ENCODE results near the gene PLTP.
"Not testable (repeated sequence)": the region's sequence is repeated elsewhere in the genome, so short reads cannot be mapped to it uniquely, and the experiment has no call there.

Gene PLTP

GRCh38 chr20:45878076-45878761 lies 33.7 kb downstream of the PLTP start:
- DNase-seq: no peak

- no peak for DNase-seq
These were observed 37.4 kb downstream of the PLTP start for GRCh38 chr20:45874576-45874975.

GRCh38 chr20:45874104-45874481 lies 37.9 kb downstream of the PLTP start:
- DNase-seq: not testable (repeated sequence)

- no peak for DNase-seq
These were observed 38.4 kb downstream of the PLTP start for GRCh38 chr20:45873409-45874103.

- no peak for DNase-seq
These were observed 39.3 kb downstream of the PLTP start for GRCh38 chr20:45872626-45873025.

- no peak for DNase-seq
These were observed 44.2 kb downstream of the PLTP start for GRCh38 chr20:45867819-45868176.

- DNase-seq: no peak
These were observed 44.7 kb downstream of the PLTP start for GRCh38 chr20:45867136-45867818.

GRCh38 chr20:45866454-45866853 lies 45.5 kb downstream of the PLTP start:
- no peak for DNase-seq

GRCh38 chr20:45863543-45864470 lies 48.1 kb downstream of the PLTP start:
- no peak for DNase-seq

GRCh38 chr20:45861221-45862075 lies 50.5 kb downstream of the PLTP start:
- no peak for DNase-seq

- DNase-seq: no peak
These were observed 51.3 kb downstream of the PLTP start for GRCh38 chr20:45860560-45861220.

- no peak for DNase-seq
These were observed 52.0 kb downstream of the PLTP start for GRCh38 chr20:45859916-45860315.

GRCh38 chr20:45857882-45858216 lies 54.1 kb downstream of the PLTP start:
- DNase-seq: no peak

GRCh38 chr20:45857114-45857881 lies 54.7 kb downstream of the PLTP start, which contains the start of the genes ACOT8 and ZSWIM3:
Gene ACOT8, minus strand, starts transcription at chr20:45857392. Its CDS starts 77 bp downstream, at chr20:45857315.
Gene ZSWIM3, plus strand, starts transcription at chr20:45857614. Its CDS starts 212 bp downstream, at chr20:45857826.
- DNase-seq: peak; percentile 88

- DNase-seq: no peak
These were observed 58.5 kb downstream of the PLTP start for GRCh38 chr20:45853484-45853883.

- no peak for DNase-seq
These were observed 59.6 kb downstream of the PLTP start for GRCh38 chr20:45852326-45852725.

- no peak for DNase-seq
These were observed 60.5 kb downstream of the PLTP start for GRCh38 chr20:45851501-45851900.

- no peak for DNase-seq
These were observed 61.0 kb downstream of the PLTP start for GRCh38 chr20:45850926-45851325.

GRCh38 chr20:45850238-45850637 lies 61.7 kb downstream of the PLTP start:
- no peak for DNase-seq

- DNase-seq: no peak
These were observed 62.9 kb downstream of the PLTP start for GRCh38 chr20:45848969-45849582.
